ENCODE data around the gene BCL11B.

DNA sequence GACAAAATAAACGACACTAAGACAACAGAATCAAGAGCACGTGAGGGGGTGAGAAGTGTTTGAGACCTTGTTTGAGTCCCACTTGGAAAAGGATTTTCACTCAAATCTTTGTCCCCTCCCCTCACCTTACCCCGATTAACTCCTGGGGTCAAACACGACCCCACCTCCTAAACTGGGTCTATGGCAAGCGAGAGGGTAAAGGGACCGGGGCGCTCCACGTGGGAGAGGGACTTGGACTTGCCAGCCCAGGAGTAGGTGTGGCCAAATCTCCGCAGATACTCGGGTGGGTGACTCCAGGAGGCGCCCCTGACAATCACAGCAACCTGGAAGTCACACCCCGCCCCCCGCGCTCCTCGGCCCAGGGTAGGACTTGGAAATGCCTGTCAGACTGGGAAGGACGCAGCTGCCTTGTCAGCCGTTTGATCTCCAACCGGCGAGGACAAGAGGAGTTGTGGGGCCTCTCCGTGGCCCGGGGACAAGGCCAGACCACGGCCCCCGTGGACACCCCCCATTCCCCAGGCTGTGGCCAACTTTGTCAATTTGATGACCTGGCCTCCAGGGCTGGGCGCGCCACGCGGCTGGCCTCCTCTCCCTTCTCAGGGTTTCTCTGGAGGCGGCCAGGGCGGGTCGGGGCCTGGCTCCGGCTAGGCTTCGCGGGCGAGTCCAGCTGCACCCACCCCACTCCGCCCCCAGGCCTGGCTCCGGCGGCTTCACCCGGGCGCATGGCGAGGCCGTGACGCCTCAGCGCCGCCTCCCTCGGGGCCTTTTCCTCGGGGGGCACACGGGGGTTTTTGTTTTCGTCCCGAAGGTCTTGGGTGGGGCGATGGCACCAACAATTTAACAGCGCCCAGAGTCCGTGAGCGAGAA, 1.1 kb upstream of the BCL11B start:
- TF ChIP-seq MEIS2 (IDR thresholded peaks at IDR 0.05; ENCODE audit: partially characterized antibody), result no peak
- TF ChIP-seq NR3C1 (CRISPR knock-in tag; IDR thresholded peaks at IDR 0.05), result no peak
- TF ChIP-seq, protein P1, sequence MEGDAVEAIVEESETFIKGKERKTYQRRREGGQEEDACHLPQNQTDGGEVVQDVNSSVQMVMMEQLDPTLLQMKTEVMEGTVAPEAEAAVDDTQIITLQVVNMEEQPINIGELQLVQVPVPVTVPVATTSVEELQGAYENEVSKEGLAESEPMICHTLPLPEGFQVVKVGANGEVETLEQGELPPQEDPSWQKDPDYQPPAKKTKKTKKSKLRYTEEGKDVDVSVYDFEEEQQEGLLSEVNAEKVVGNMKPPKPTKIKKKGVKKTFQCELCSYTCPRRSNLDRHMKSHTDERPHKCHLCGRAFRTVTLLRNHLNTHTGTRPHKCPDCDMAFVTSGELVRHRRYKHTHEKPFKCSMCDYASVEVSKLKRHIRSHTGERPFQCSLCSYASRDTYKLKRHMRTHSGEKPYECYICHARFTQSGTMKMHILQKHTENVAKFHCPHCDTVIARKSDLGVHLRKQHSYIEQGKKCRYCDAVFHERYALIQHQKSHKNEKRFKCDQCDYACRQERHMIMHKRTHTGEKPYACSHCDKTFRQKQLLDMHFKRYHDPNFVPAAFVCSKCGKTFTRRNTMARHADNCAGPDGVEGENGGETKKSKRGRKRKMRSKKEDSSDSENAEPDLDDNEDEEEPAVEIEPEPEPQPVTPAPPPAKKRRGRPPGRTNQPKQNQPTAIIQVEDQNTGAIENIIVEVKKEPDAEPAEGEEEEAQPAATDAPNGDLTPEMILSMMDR (IDR thresholded peaks at IDR 0.05 in 2 of 3, conservative IDR thresholded peaks at IDR 0.05 in 1 of 3; ENCODE audit: insufficient read depth in 2 of 3, low read depth in 1 of 3, low read length in 3 of 3), result no peak
